Neural progenitor cell (in vitro differentiated cells): ENCODE measurements around the gene CNGA1.

Source experiments
- CTCF ChIP-seq: fragments of 200-600 bp; sonication (generic); IDR thresholded peaks from 2 replicates; pipeline ENCODE4 v1.5.1; 2017; ENCODE audit warnings: antibody characterized with exemption, mild to moderate bottlenecking
- EZH2 ChIP-seq: fragments of 200-600 bp; sonication (generic); IDR thresholded peaks from 2 replicates; pipeline ENCODE4 v1.6.1; 2017; ENCODE audit warnings: antibody characterized with exemption, mild to moderate bottlenecking, moderate library complexity

- TF ChIP-seq CTCF (no peak), EZH2 (no peak)
Observed at GRCh38 chr4:47939456-47939855, 77.0 kb downstream of the CNGA1 start.
